Bone marrow (tissue), 2 donors: ENCODE measurements around the gene NAIP.
"Not testable (repeated sequence)": the region's sequence is repeated elsewhere in the genome, so short reads cannot be mapped to it uniquely, and the experiment has no call there.

ENCODE experiments used
- DNase-seq, 2 donors: peaks; one replicate each; lab custom pipeline; 2025; lab: John Stamatoyannopoulos, UW

NAIP gene

GRCh38 chr5:70925211-70925562 is 100.0 kb downstream of the NAIP start:
- DNase-seq: not testable (repeated sequence)
